ENCODE results near the gene ANKRD66. TPM values are rescaled to one million over a fixed set of nuclear protein-coding genes. Genes with fewer than 3 reads are reported as not detected.

Gene ANKRD66
- total and polyA plus RNA-seq, 2 donors (not counting 3 experiments of a cell fraction or from before 2014, with no cell fraction given): not detected

DNA sequence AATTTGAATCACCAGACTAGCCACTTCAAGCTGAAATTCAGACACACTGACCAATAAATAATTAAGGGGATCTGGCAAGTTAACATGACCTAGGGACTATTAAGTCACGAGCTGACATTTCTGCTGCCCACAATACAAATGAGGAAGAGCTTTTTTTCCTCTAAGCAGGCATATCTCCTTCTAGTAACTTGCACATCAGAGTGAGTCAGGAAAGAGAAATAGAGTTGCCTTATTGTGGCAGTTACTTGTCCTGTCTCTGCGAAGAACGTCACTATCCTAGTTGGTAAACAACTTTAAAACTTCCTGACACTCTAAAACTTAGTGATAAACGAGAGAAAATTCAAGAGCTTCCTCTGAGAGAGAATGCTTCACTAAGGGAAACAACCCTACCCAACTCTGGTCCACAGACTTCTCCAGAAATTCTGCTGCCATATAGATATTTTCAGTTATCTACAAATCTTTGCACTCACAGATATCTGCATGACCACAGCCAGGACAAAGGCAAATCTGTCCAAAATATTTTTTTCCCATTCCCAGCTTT, 15.7 kb upstream of the ANKRD66 start:
- Histone ChIP-seq H3K4me3 (replicated peaks in 1 of 3; ENCODE audit: insufficient read depth in 1 of 3, low read depth in 1 of 3, low read length in 3 of 3) (no peak overlapping the region), H2AFZ (ENCODE audit: low read depth, low read length) (no peak overlapping the region), H3K36me3 (ENCODE audit: control insufficient read depth in 2 of 2, extremely low read depth in 1 of 2, insufficient read depth in 2 of 2, low read length in 2 of 2) (no peaks in the 10 kb centered on the region), H3K4me1 (ENCODE audit: control insufficient read depth, extremely low read depth, insufficient read depth, low read length) (peaks cover 5% of the 10 kb centered on the region), H3K9me1 (replicated peaks; ENCODE audit: control insufficient read depth, extremely low read depth, insufficient read depth, low read length) (no peaks in the 10 kb centered on the region), H4K20me1 (replicated peaks; ENCODE audit: control insufficient read depth, extremely low read depth, insufficient read depth, low read length) (no peaks in the 10 kb centered on the region), H3K27me3 (ENCODE audit: control insufficient read depth in 2 of 2, insufficient read depth in 2 of 2, low read length in 2 of 2) (peaks cover 26 to 46% of the 10 kb centered on the region in 2 experiments), H3K4me2 (ENCODE audit: insufficient read depth, low read length) (no peak overlapping the region), H3K27ac (ENCODE audit: insufficient read depth, low read depth, low read length) (no peak overlapping the region), H3K9ac (replicated peaks; ENCODE audit: extremely low read depth, insufficient read depth, low read length) (no peak overlapping the region), H3K79me2 (ENCODE audit: control insufficient read depth, insufficient read depth, low read length) (no peaks in the 10 kb centered on the region), H3K9me3 (replicated peaks; ENCODE audit: control insufficient read depth, insufficient read depth, low read length) (no peaks in the 10 kb centered on the region)
- ChIA-PET POLR2A (no interaction called here), CTCF (interaction anchor here (1.4 to 1.5 kb wide), 2 partner anchors 23 to 316 kb away, joined by 3 read pairs; no protein-coding TSS in a partner anchor)
- intact Hi-C loops (cut with micrococcal nuclease): no loop called here
- FAIRE-seq (no peak), DNase-seq (ENCODE audit: low read depth, low spot score) (no peak)
- BruUV-seq (replicated peaks): no TSS peak
- no peak for TF ChIP-seq FOS (IDR thresholded peaks at IDR 0.05; ENCODE audit: borderline replicate concordance, insufficient read depth, low read length)
- TF ChIP-seq POLR2AphosphoS5 (IDR thresholded peaks at IDR 0.05; ENCODE audit: insufficient read depth, low read depth, low read length): no peak
- TF ChIP-seq POLR2A (IDR thresholded peaks at IDR 0.05; ENCODE audit: low read depth, low read length): no peak
- no peak for TF ChIP-seq JUN (IDR thresholded peaks at IDR 0.05; ENCODE audit: borderline replicate concordance, insufficient read depth, insufficient read length, low read depth)
- TF ChIP-seq MYC (IDR thresholded peaks at IDR 0.05; ENCODE audit: low read depth, low read length): no peak
- TF ChIP-seq MAX (IDR thresholded peaks at IDR 0.05; ENCODE audit: insufficient read depth, insufficient read length): no peak
- no peak for TF ChIP-seq EZH2 (IDR thresholded peaks at IDR 0.05; ENCODE audit: borderline replicate concordance, low read depth, low read length, severe bottlenecking)
- TF ChIP-seq, protein P1, sequence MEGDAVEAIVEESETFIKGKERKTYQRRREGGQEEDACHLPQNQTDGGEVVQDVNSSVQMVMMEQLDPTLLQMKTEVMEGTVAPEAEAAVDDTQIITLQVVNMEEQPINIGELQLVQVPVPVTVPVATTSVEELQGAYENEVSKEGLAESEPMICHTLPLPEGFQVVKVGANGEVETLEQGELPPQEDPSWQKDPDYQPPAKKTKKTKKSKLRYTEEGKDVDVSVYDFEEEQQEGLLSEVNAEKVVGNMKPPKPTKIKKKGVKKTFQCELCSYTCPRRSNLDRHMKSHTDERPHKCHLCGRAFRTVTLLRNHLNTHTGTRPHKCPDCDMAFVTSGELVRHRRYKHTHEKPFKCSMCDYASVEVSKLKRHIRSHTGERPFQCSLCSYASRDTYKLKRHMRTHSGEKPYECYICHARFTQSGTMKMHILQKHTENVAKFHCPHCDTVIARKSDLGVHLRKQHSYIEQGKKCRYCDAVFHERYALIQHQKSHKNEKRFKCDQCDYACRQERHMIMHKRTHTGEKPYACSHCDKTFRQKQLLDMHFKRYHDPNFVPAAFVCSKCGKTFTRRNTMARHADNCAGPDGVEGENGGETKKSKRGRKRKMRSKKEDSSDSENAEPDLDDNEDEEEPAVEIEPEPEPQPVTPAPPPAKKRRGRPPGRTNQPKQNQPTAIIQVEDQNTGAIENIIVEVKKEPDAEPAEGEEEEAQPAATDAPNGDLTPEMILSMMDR (IDR thresholded peaks at IDR 0.05; ENCODE audit: extremely low read depth in 1 of 2, insufficient read depth in 1 of 2, low read depth in 1 of 2, low read length in 2 of 2): no peak
- no peak for TF ChIP-seq GATA2 (IDR thresholded peaks at IDR 0.05; ENCODE audit: insufficient read depth, insufficient read length, low read depth, low read length)
- dilution Hi-C loops (cut with MboI; ENCODE audit: extremely low pct_ligation_motif_present, low sequenced_read_pairs): no loop called here
